ENCODE measurements around the gene WNK1. TPM values are rescaled to one million over a fixed set of nuclear protein-coding genes. Genes with fewer than 3 reads are reported as not detected.

Gene WNK1
- polyA plus RNA-seq, 1 experiment: 38.0 TPM

DNA sequence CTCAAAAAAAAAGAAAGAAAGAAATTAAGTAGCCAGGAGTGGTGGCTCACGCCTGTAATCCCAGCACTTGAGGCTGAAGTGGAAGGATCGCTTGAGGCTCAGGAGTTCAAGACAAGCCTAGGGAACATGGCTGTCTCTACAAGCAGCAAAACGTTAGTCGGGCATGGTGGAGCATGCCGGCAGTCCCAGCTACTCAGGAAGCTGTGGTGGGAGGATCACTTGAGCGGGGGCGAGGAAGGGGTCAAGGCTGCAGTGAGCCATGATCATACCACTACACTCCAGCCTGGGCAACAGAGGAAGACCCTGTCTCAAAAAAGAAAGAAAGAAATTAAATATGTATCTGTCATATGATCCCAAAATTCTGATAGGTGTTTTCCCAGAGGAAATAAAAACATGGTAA lies 191.8 kb downstream of the WNK1 start:
- H3K27me3 ChIP-seq (ENCODE audit: control insufficient read depth, insufficient read depth, low read length): no peaks in the 10 kb centered on the region
- DNase-seq (ENCODE audit: low read depth, low spot score): no peak
- H3K4me3 ChIP-seq (ENCODE audit: low read depth, low read length): no peak overlapping the region
- no peaks in the 10 kb centered on the region for H3K9me3 ChIP-seq (ENCODE audit: control insufficient read depth, insufficient read depth, low read length)
- CTCF ChIA-PET: no interaction called here
- H3K27ac ChIP-seq (ENCODE audit: low read depth, low read length): no peak overlapping the region
- POLR2A ChIA-PET: no interaction called here
- TF ChIP-seq, protein P1, sequence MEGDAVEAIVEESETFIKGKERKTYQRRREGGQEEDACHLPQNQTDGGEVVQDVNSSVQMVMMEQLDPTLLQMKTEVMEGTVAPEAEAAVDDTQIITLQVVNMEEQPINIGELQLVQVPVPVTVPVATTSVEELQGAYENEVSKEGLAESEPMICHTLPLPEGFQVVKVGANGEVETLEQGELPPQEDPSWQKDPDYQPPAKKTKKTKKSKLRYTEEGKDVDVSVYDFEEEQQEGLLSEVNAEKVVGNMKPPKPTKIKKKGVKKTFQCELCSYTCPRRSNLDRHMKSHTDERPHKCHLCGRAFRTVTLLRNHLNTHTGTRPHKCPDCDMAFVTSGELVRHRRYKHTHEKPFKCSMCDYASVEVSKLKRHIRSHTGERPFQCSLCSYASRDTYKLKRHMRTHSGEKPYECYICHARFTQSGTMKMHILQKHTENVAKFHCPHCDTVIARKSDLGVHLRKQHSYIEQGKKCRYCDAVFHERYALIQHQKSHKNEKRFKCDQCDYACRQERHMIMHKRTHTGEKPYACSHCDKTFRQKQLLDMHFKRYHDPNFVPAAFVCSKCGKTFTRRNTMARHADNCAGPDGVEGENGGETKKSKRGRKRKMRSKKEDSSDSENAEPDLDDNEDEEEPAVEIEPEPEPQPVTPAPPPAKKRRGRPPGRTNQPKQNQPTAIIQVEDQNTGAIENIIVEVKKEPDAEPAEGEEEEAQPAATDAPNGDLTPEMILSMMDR (IDR thresholded peaks at IDR 0.05; ENCODE audit: low read depth, low read length): no peak

DNA sequence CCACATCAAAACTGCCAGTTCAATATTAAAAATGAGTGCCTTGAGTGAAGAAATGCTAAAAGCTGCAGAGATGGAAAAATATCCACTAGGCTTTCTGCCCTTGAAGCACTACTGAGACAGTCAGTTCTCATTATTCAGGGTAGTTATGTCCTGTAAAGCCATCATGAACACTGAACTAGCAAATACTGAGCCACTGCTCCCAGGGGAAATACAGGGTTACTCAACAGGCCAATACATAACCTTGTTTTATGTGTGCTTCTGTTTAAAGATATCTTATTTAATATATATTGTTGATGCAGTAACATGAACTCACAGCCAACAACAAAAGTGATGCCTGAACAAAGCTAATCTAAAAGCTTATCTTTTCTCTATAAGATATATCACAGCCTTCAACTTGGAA lies 193.8 kb downstream of the WNK1 start:
- TF ChIP-seq, protein P1 (IDR thresholded peaks at IDR 0.05; ENCODE audit: low read depth, low read length): no peak
- CTCF ChIA-PET: interaction anchor here (0.6 to 1.2 kb wide), 3 partner anchors 130 to 171 kb away, joined by 3 to 4 read pairs (median 4); no protein-coding TSS in a partner anchor
- Histone ChIP-seq H3K9me3 (ENCODE audit: control insufficient read depth, insufficient read depth, low read length) (no peaks in the 10 kb centered on the region; the same call in 1 of the 2 replicates), H3K27ac (ENCODE audit: low read depth, low read length) (no peak overlapping the region), H3K4me3 (ENCODE audit: low read depth, low read length) (no peak overlapping the region), H3K27me3 (ENCODE audit: control insufficient read depth, insufficient read depth, low read length) (no peaks in the 10 kb centered on the region)
- POLR2A ChIA-PET: no interaction called here
- DNase-seq (ENCODE audit: low read depth, low spot score): no peak

DNA sequence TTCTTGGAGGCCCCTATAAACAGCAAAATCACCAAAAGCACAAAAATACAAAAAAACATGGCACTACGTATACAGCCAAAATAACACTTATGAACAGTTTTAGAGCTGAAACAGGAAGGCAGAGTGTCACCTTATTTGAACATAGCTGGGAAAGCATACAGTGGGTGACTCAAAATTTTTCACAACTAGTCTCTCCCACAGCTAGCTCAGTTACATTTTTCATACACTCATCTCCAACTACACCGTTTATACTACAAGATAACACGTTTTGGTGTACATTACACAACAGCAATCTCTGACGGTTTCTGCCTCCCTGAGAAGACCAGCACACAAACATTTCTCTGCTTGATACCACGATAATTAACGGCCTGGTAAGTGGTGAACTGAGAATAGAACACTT lies 194.3 kb downstream of the WNK1 start:
- H3K27ac ChIP-seq (ENCODE audit: low read depth, low read length): no peak overlapping the region
- no peaks in the 10 kb centered on the region; the same call in 1 of the 2 replicates for H3K9me3 ChIP-seq (ENCODE audit: control insufficient read depth, insufficient read depth, low read length)
- TF ChIP-seq, protein P1 (IDR thresholded peaks at IDR 0.05; ENCODE audit: low read depth, low read length): no peak
- no peaks in the 10 kb centered on the region for H3K27me3 ChIP-seq (ENCODE audit: control insufficient read depth, insufficient read depth, low read length)
- no peak overlapping the region for H3K4me3 ChIP-seq (ENCODE audit: low read depth, low read length)
- CTCF ChIA-PET: interaction anchor here (0.6 to 1.2 kb wide), 3 partner anchors 131 to 171 kb away, joined by 3 to 4 read pairs (median 4); no protein-coding TSS in a partner anchor
- no peak for DNase-seq (ENCODE audit: low read depth, low spot score)
- POLR2A ChIA-PET: interaction anchor here (0.5 kb wide), 1 partner anchor 13 kb away, joined by 4 read pairs; no protein-coding TSS in a partner anchor

DNA sequence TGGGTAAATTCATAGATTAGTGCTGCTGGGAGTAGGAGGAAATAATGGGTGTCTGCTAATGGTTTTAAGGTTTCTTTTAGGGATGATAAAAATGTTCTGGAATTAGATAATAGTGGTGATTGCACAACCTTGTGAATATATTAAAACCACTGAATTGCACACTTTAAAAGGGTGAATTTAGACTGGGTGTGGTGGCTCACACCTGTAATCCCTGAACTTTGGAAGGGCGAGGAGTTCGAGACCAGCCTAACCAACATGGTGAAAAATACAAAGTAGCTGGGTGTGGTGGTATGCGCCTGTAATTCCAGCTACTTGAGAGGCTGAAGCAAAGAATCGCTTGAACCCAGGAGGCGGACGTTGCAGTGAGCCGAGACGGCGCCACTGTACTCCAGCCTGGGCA lies 195.9 kb downstream of the WNK1 start:
- TF ChIP-seq, protein P1 (IDR thresholded peaks at IDR 0.05; ENCODE audit: low read depth, low read length): no peak
- POLR2A ChIA-PET: interaction anchor here (0.7 kb wide), 1 partner anchor 349 kb away, joined by 5 read pairs; no protein-coding TSS in a partner anchor
- CTCF ChIA-PET: interaction anchor here (1.5 to 2.1 kb wide), 3 partner anchors 132 to 372 kb away, joined by 4 to 23 read pairs (median 19); no protein-coding TSS in a partner anchor
- no peak for DNase-seq (ENCODE audit: low read depth, low spot score)
- Histone ChIP-seq H3K27me3 (ENCODE audit: control insufficient read depth, insufficient read depth, low read length) (no peaks in the 10 kb centered on the region), H3K9me3 (ENCODE audit: control insufficient read depth, insufficient read depth, low read length) (no peaks in the 10 kb centered on the region; the same call in 1 of the 2 replicates), H3K4me3 (ENCODE audit: low read depth, low read length) (peak overlapping the region; percentile 94), H3K27ac (ENCODE audit: low read depth, low read length) (no peak overlapping the region)

DNA sequence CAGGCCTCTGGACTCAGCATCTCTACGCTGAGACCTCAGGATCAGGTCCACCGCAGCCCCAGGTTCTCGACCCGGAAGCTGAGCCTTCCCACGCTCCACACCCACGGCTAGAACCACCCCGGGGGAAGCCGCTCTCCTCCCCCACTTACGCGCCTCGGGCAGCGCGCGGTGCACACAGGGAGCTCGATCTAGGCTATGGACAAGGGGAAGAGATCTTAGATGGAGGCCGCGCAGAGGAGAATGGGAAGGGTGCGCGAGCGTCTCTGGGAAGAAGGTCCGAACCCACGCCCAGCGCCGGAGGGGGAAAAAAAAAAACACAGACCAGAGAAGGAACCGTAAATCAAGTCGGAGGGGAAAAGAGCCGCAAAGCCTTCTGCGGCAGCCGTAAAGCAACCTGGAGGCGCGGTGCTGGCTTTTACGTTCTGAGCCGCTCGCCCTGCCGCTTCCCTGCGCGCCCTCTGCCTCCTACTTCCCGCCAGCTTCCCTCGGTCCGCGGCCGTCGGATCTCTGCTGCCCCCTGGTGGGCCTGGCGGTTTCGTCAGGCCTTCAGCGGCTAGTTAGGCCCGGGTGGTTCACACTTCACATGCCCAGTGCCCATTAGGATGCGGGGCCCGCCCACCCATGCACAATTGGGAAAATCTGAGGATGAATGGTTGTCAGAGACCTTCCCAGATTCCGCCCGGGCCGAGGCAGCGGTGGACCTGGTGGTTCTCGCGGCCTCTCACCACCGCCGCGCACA lies 197.2 kb downstream of the WNK1 start, which contains the start of gene RAD52:
Gene RAD52, minus strand, starts transcription at position 242 of the 739 bp plus-strand sequence. CDS start 16,636 bp downstream, outside the sequence.
- Histone ChIP-seq H3K9me3 (ENCODE audit: control insufficient read depth, insufficient read depth, low read length) (no peaks in the 10 kb centered on the region; the same call in 1 of the 2 replicates), H3K27me3 (ENCODE audit: control insufficient read depth, insufficient read depth, low read length) (no peaks in the 10 kb centered on the region), H3K4me3 (ENCODE audit: low read depth, low read length) (peak within 1 kb of the TSS; percentile 94), H3K27ac (ENCODE audit: low read depth, low read length) (peak within 1 kb of the TSS; percentile 93)
- ChIA-PET CTCF (interaction anchor here (0.6 to 2.1 kb wide), 58 partner anchors 8 to 639 kb away, joined by 3 to 23 read pairs (median 4); partner anchors contain the start of genes ERC1 and WNK1), POLR2A (interaction anchor here (0.5 to 1.4 kb wide), 15 partner anchors 16 to 635 kb away, joined by 3 to 9 read pairs (median 5); partner anchors contain the start of gene WNK1)
- DNase-seq (ENCODE audit: low read depth, low spot score): peak; percentile 98
- TF ChIP-seq, protein P1 (IDR thresholded peaks at IDR 0.05; ENCODE audit: low read depth, low read length): peak; percentile 94
